ENCODE measurements around the gene ALOXE3. TPM values are rescaled to one million over a fixed set of nuclear protein-coding genes. Genes with fewer than 3 reads are reported as not detected.
"Not testable (repeated sequence)": the region's sequence is repeated elsewhere in the genome, so short reads cannot be mapped to it uniquely, and the experiment has no call there.

The ALOXE3 gene
- total RNA-seq, 2 donors from 2014 or later, result not detected

- intact Hi-C loops (cut with DNase I), result no loop called here
- ATAC-seq (no peak), DNase-seq (no peak)
These were observed 51.2 kb downstream of the ALOXE3 start for GRCh38 chr17:8066841-8067775.

GRCh38 chr17:8064561-8065019 lies 53.7 kb downstream of the ALOXE3 start:
- ATAC-seq, result no peak
- intact Hi-C loops (cut with DNase I), result no loop called here

GRCh38 chr17:8063761-8064534 lies 54.4 kb downstream of the ALOXE3 start:
- DNase-seq (no peak), ATAC-seq (no peak)
- intact Hi-C loops (cut with DNase I), result no loop called here

More at GRCh38 chr17:8064561-8065019, 53.7 kb downstream of the ALOXE3 start:
- no peak for DNase-seq

- DNase-seq (no peak), ATAC-seq (no peak)
- intact Hi-C loops (cut with DNase I), result no loop called here
These were observed 55.4 kb downstream of the ALOXE3 start for GRCh38 chr17:8062807-8063483.

- DNase-seq, result no peak
- no peak for ATAC-seq
- intact Hi-C loops (cut with DNase I), result no loop called here
These were observed 55.9 kb downstream of the ALOXE3 start for GRCh38 chr17:8062435-8062806.

GRCh38 chr17:8061851-8062250 lies 56.5 kb downstream of the ALOXE3 start:
- intact Hi-C loops (cut with DNase I); DNase-seq; ATAC-seq: not testable (repeated sequence)

- ATAC-seq, result peak; percentile 39 to 62
- intact Hi-C loops (cut with DNase I), result no loop called here
- DNase-seq, result peak; percentile 52
These were observed 58.0 kb downstream of the ALOXE3 start for GRCh38 chr17:8060274-8060673.

- DNase-seq (no peak), ATAC-seq (no peak)
- intact Hi-C loops (cut with DNase I), result loop anchor here (5.0 to 10.0 kb wide), 3 partner anchors 64 to 234 kb away; no protein-coding TSS in a partner anchor
These were observed 59.2 kb downstream of the ALOXE3 start for GRCh38 chr17:8059131-8059530.

GRCh38 chr17:8057691-8058114 lies 60.6 kb downstream of the ALOXE3 start:
- ATAC-seq, result peak; percentile 81 to 85
- DNase-seq, result no peak

GRCh38 chr17:8056976-8057625 lies 61.2 kb downstream of the ALOXE3 start:
- intact Hi-C loops (cut with DNase I), result loop anchor here (5.0 to 10.0 kb wide), 3 partner anchors 62 to 232 kb away; no protein-coding TSS in a partner anchor
- ATAC-seq (no peak), DNase-seq (no peak)

More at GRCh38 chr17:8057691-8058114, 60.6 kb downstream of the ALOXE3 start:
- intact Hi-C loops (cut with DNase I), result loop anchor here (5.0 to 10.0 kb wide), 3 partner anchors 63 to 233 kb away; no protein-coding TSS in a partner anchor

GRCh38 chr17:8056232-8056975 lies 61.9 kb downstream of the ALOXE3 start:
- ATAC-seq (peak; percentile 58 to 61), DNase-seq (no peak)
- intact Hi-C loops (cut with DNase I), result loop anchor here (5.0 to 10.0 kb wide), 3 partner anchors 62 to 232 kb away; no protein-coding TSS in a partner anchor

- intact Hi-C loops (cut with DNase I), result loop anchor here (5.0 to 10.0 kb wide), 3 partner anchors 61 to 231 kb away; no protein-coding TSS in a partner anchor
- DNase-seq (no peak), ATAC-seq (no peak)
These were observed 62.5 kb downstream of the ALOXE3 start for GRCh38 chr17:8055851-8056231.

GRCh38 chr17:8053600-8053999 lies 64.7 kb downstream of the ALOXE3 start:
- no peak for ATAC-seq
- intact Hi-C loops (cut with DNase I), result loop anchor here (10.0 kb wide), 2 partner anchors 59 to 229 kb away; no protein-coding TSS in a partner anchor
- no peak for DNase-seq

GRCh38 chr17:8052256-8053252 lies 65.8 kb downstream of the ALOXE3 start:
- intact Hi-C loops (cut with DNase I), result loop anchor here (10.0 kb wide), 2 partner anchors 58 to 228 kb away; no protein-coding TSS in a partner anchor
- no peak for DNase-seq
- ATAC-seq, result no peak

GRCh38 chr17:8051831-8052230 lies 66.5 kb downstream of the ALOXE3 start:
- intact Hi-C loops (cut with DNase I), result loop anchor here (10.0 kb wide), 2 partner anchors 57 to 227 kb away; no protein-coding TSS in a partner anchor
- ATAC-seq, result no peak
- no peak for DNase-seq

GRCh38 chr17:8048736-8049135 lies 69.6 kb downstream of the ALOXE3 start:
- no peak for ATAC-seq
- intact Hi-C loops (cut with DNase I), result loop anchor here in 1 of 2 donors (10.0 kb wide), 1 partner anchor 304 kb away; no protein-coding TSS in a partner anchor
- DNase-seq, result no peak
